Endodermal cell (in vitro differentiated cells): Measurements from ENCODE around the gene LEKR1. TPM values are rescaled to one million over a fixed set of nuclear protein-coding genes. Genes with fewer than 3 reads are reported as not detected.

Experiments
- DNase-seq: peaks from one replicate; pipeline ENCODE4 v3.0.0-alpha.2; 2017
- H3K27ac ChIP-seq: 2 replicates; pipeline ENCODE4 v1.5.1; 2013; ENCODE audit warnings: mild to moderate bottlenecking, low read depth, low read length, moderate library complexity
- H3K27me3 ChIP-seq: 2 replicates; pipeline ENCODE4 v1.6.1; 2013; ENCODE audit warnings: mild to moderate bottlenecking, low read length, moderate library complexity; ENCODE audit not compliant: insufficient read depth, control insufficient read depth, poor library complexity, severe bottlenecking
- H3K36me3 ChIP-seq: 2 replicates; pipeline ENCODE4 v1.7.0; 2013; ENCODE audit warnings: mild to moderate bottlenecking, low read length, moderate library complexity; ENCODE audit not compliant: control insufficient read depth, insufficient read depth
- H3K4me1 ChIP-seq: one replicate; pipeline ENCODE4 v1.7.0; 2013; ENCODE audit warnings: low read length; ENCODE audit not compliant: control insufficient read depth, insufficient read depth
- H3K4me3 ChIP-seq: 2 replicates; pipeline ENCODE4 v1.5.1; 2013; ENCODE audit warnings: mild to moderate bottlenecking, low read length, moderate library complexity
- H3K9ac ChIP-seq: 2 replicates; pipeline ENCODE4 v1.6.1; 2013; ENCODE audit warnings: mild to moderate bottlenecking, low read length, moderate library complexity; ENCODE audit not compliant: poor library complexity, severe bottlenecking; ENCODE audit errors: extremely low read depth
- H3K9me3 ChIP-seq: 2 replicates; pipeline ENCODE4 v1.6.1; 2013; ENCODE audit warnings: mild to moderate bottlenecking, low read length, moderate library complexity; ENCODE audit not compliant: control insufficient read depth
- H3K27ac Mint-ChIP-seq: 2 replicates; pipeline ENCODE4 v1.8.0; 2020; ENCODE audit warnings: mixed read lengths
- H3K27me3 Mint-ChIP-seq: 2 replicates; pipeline ENCODE4 v1.8.0; 2021; ENCODE audit warnings: mild to moderate bottlenecking, mixed read lengths; ENCODE audit not compliant: insufficient read depth
- H3K36me3 Mint-ChIP-seq: 2 replicates; pipeline ENCODE4 v1.8.0; 2020; ENCODE audit warnings: low read depth, mixed read lengths
- H3K4me1 Mint-ChIP-seq: 2 replicates; pipeline ENCODE4 v1.8.0; 2020; ENCODE audit warnings: mixed read lengths
- H3K4me3 Mint-ChIP-seq: 2 replicates; pipeline ENCODE4 v1.8.0; 2020; ENCODE audit warnings: mild to moderate bottlenecking, moderate library complexity, mixed read lengths
- H3K9me3 Mint-ChIP-seq: 2 replicates; pipeline ENCODE4 v1.8.0; 2020; ENCODE audit warnings: mild to moderate bottlenecking, mixed read lengths
- WGBS, 2 experiments: methylation state at CpG; one replicate each; pipeline versions ENCODE4 v1.1.5 to v1.1.7; 2013; ENCODE audit warnings: missing lambda C conversion rate in 2 of 2, mixed read lengths in 1 of 2; ENCODE audit not compliant: insufficient coverage in 1 of 2, insufficient read length in 1 of 2; 5-methylcytosine and 5-hydroxymethylcytosine counted together
- long read RNA-seq, 4 experiments: library from polyadenylated mRNA in 2 of 4; library from RNA in 1 of 4; library from capped mRNA in 1 of 4; stranded (forward) in 3 of 4; unstranded in 1 of 4; transcript quantifications; one replicate each; pipeline ENCODE4 v2.0.0, GENCODE V29; 2020 to 2021; ENCODE audit warnings: inconsistent platforms in 1 of 4
- polyA plus RNA-seq, 2 experiments: library from polyadenylated mRNA; stranded (reverse); fragments of 50-300 nt; gene quantifications; one replicate each; pipeline ENCODE4 v1.2.3, GENCODE V29; 2013
- total RNA-seq, 2 donors: library from RNA; stranded (reverse); fragmentation: NEBNext Ultra II Directional in 1 of 2; extraction: Animal tissue kit (Norgen Biotek cat#: 25700) in 1 of 2; gene quantifications; 2 replicates in 1 of 2; 3 replicates in 1 of 2; pipeline ENCODE4 v1.2.1, GENCODE V29; 2021
- TF ChIP-seq, protein P1 (sequence below): fragments of 200-600 bp; sonication (generic); conservative IDR thresholded peaks from 2 replicates; pipeline ENCODE4 v1.5.0; 2021; ENCODE audit warnings: antibody characterized with exemption, mild to moderate bottlenecking

The LEKR1 gene
- 1 to 10 TPM; 1.0 to 1.2 TPM for total RNA-seq
- 0.46 TPM for polyA plus RNA-seq (2013, experiment 1 of 2)
- polyA plus RNA-seq (2013, experiment 2 of 2): 0.37 TPM
- long read RNA-seq, experiment 1: 0 reads
- long read RNA-seq, experiment 2, partial matches to known transcripts: 0 of 2 reads
- long read RNA-seq, experiment 2, other reads (novel, unspliced or antisense): 2 of 2 reads
- long read RNA-seq, experiment 3, partial matches to known transcripts: 0 of 1 reads
- long read RNA-seq, experiment 3, other reads (novel, unspliced or antisense): 1 of 1 reads
- long read RNA-seq, experiment 4, partial matches to known transcripts: 0 of 1 reads
- long read RNA-seq, experiment 4, other reads (novel, unspliced or antisense): 1 of 1 reads

DNA sequence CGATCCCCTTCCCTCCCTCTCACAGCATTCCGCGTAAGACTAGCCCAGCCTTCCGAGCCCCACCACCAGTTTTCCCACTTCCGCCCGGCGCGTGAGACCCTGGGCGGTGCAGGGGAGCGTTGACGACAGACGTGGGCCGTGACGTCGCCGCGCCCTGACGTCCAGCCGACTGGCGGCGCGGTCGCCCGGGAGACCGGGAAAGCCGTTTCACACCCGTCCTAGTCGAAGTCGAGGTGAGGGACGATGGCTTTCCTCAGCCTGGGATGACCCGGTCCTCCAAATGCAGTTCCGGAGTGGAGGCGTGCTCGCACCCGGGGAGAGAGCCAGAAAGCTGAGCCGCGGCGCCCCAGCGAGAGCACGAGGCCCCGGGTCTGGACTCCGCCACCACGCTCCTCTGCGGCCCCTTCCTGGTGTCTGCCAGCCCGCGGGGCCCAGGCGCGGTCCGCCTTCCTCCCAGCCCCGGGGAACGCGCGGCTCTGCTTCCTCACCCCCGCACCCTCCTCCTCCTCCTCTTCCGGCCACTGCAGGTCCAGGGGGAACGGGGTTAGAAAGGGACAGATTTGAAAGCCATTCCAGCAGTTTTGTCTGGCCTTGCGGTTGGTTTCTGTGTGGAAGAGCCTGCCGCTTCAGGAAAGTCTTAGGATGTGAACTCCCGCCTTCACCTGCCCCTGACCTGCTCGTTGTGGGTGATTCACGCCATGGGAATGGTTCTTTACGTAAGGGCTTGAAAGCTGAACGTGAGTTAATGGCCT is at the start of gene LEKR1:
TSS of gene LEKR1 (plus strand) at position 210 of the 752 bp plus-strand sequence. CDS start 2,977 bp downstream, outside the sequence.
- H3K4me3 Mint-ChIP-seq: peak within 1 kb of the TSS; percentile 72
- peaks cover 24% of the 10 kb centered on the region for H3K4me1 Mint-ChIP-seq
- DNase-seq: peak; percentile 91
- Histone ChIP-seq H3K27me3 (peaks cover 16% of the 10 kb centered on the region), H3K36me3 (no peaks in the 10 kb centered on the region), H3K9ac (peak within 1 kb of the TSS; percentile 41), H3K9me3 (peaks cover under 1% of the 10 kb centered on the region), H3K4me1 (no peaks in the 10 kb centered on the region), H3K4me3 (peak within 1 kb of the TSS; percentile 74), H3K27ac (peak within 1 kb of the TSS; percentile 78)
- H3K27ac Mint-ChIP-seq: peak within 1 kb of the TSS; percentile 94
- H3K9me3 Mint-ChIP-seq: peaks cover 12% of the 10 kb centered on the region
- TF ChIP-seq, protein P1, sequence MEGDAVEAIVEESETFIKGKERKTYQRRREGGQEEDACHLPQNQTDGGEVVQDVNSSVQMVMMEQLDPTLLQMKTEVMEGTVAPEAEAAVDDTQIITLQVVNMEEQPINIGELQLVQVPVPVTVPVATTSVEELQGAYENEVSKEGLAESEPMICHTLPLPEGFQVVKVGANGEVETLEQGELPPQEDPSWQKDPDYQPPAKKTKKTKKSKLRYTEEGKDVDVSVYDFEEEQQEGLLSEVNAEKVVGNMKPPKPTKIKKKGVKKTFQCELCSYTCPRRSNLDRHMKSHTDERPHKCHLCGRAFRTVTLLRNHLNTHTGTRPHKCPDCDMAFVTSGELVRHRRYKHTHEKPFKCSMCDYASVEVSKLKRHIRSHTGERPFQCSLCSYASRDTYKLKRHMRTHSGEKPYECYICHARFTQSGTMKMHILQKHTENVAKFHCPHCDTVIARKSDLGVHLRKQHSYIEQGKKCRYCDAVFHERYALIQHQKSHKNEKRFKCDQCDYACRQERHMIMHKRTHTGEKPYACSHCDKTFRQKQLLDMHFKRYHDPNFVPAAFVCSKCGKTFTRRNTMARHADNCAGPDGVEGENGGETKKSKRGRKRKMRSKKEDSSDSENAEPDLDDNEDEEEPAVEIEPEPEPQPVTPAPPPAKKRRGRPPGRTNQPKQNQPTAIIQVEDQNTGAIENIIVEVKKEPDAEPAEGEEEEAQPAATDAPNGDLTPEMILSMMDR: no peak
- peaks cover 51% of the 10 kb centered on the region for H3K27me3 Mint-ChIP-seq
- WGBS, 2 experiments: 16 to 25% methylated on average over 40 to 63 of the region's 63 CpGs
- peaks cover 9% of the 10 kb centered on the region for H3K36me3 Mint-ChIP-seq

DNA sequence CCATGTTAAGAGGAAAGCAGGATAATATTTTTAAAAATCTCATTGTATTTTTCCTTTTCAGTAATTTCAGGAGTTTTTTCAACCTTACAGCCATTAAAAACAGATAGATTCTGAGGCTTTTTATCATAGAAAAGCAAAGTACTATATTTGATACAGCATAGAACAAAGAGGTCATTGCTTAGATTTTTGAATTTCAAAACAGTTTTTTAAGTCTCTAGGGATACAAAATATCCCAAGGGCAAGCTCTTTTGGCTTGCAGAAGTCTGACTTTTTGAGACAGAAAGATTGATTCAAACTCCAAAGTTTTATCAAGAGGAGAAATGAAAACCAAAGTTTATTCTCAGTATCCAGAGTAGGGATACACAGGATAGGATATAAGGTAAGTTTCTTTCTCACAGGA is 49.3 kb upstream of the LEKR1 start:
- Mint-ChIP-seq H3K27ac (no peak overlapping the region), H3K4me1 (no peaks in the 10 kb centered on the region), H3K27me3 (no peaks in the 10 kb centered on the region), H3K4me3 (no peak overlapping the region), H3K36me3 (no peaks in the 10 kb centered on the region), H3K9me3 (no peaks in the 10 kb centered on the region)
- H3K36me3 ChIP-seq: no peaks in the 10 kb centered on the region
- H3K27me3 ChIP-seq: no peaks in the 10 kb centered on the region
- no peak overlapping the region for H3K27ac ChIP-seq
- no peak for DNase-seq
- no peaks in the 10 kb centered on the region for H3K9me3 ChIP-seq
- TF ChIP-seq, protein P1: no peak
- no peak overlapping the region for H3K9ac ChIP-seq
- H3K4me1 ChIP-seq: no peaks in the 10 kb centered on the region
- no peak overlapping the region for H3K4me3 ChIP-seq

DNA sequence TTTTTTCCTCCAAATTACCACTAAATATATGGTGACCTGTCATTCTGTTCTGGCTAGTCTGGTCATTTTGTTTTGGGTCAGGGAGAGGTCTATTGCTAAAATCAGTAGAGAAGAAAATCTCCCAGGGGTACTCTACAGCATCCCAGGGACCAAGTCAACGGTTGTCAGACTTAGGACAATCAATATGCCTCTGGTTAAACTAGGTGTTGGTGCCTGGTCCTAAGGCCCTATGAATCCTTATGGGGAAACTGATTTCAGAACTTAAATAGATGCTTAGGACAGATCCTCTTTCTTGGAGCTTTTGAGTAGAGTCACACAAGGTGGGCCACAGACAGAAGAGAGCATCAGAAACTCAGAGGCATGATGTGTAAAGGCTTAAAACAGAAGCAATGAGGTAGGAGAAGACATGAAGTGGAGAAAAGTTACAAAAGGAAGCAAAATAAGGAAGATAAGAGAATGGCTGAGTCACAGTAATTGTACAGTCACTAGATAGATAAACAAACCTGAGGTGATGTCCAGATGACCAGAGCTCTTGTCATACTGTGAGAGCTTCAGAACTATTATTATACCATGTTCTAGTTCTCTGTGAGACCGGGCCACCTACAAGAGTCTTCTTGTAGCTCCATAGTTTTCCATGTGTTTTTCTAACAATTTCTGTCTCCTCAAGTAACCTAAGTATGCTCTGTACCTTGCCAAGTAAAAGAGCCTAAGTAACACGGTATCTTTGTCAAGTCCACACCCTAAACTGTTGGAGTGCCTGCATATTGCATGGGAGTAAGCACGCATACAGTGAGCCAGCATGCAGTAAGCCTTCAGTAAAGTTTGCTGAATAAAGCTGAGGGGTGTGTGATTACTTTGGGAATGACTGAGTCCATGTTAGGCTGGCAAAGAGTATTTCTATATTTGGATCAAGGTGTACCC is 44.6 kb upstream of the LEKR1 start:
- Mint-ChIP-seq H3K4me3 (no peak overlapping the region), H3K27me3 (no peaks in the 10 kb centered on the region), H3K36me3 (no peaks in the 10 kb centered on the region), H3K9me3 (no peaks in the 10 kb centered on the region), H3K27ac (no peak overlapping the region), H3K4me1 (no peaks in the 10 kb centered on the region)
- TF ChIP-seq, protein P1: no peak
- Histone ChIP-seq H3K4me3 (no peak overlapping the region), H3K27ac (no peak overlapping the region), H3K9ac (no peak overlapping the region), H3K9me3 (no peaks in the 10 kb centered on the region), H3K27me3 (no peaks in the 10 kb centered on the region), H3K36me3 (no peaks in the 10 kb centered on the region), H3K4me1 (no peaks in the 10 kb centered on the region)
- DNase-seq: no peak
- 88 to 97% methylated on average over 4 of the region's 4 CpGs for WGBS, 2 experiments
